ENCODE data around the gene TUBB2A. TPM values are rescaled to one million over a fixed set of nuclear protein-coding genes. Genes with fewer than 3 reads are reported as not detected.

TUBB2A gene
- total and polyA plus RNA-seq, 2 of the 13 experiments (the other 11 are each of a cell fraction or from before 2014, with no cell fraction given): 35.3 to 106 TPM

GRCh38 chr6:3139090-3139903 lies 18.0 kb downstream of the TUBB2A start (continued):
- TF ChIP-seq FOXP4 (CRISPR knock-in tag; IDR thresholded peaks at IDR 0.05): peak; percentile 95
- peak; percentile 45 for TF ChIP-seq ATF7 (IDR thresholded peaks at IDR 0.05)
- peak; percentile 35; the same call in 1 of the 2 replicates for TF ChIP-seq ATF7 (CRISPR knock-in tag; IDR thresholded peaks at IDR 0.05)
- peak; percentile 81; the same call in 1 of the 2 replicates for TF ChIP-seq ZNF335 (CRISPR knock-in tag; IDR thresholded peaks at IDR 0.05)
- peak; percentile 100 for TF ChIP-seq THRA (CRISPR knock-in tag; IDR thresholded peaks at IDR 0.05; ENCODE audit: borderline replicate concordance)
- TF ChIP-seq HNRNPLL (IDR thresholded peaks at IDR 0.05; ENCODE audit: low read depth, low read length, poor library complexity, severe bottlenecking): peak; percentile 60
- 0 out of 2 replicates have a peak, but pooled peaks have one; percentile 72 for TF ChIP-seq ZNF704 (CRISPR knock-in tag; IDR thresholded peaks at IDR 0.05; ENCODE audit: borderline replicate concordance)
- peak; percentile 45; the same call in 1 of the 2 replicates for TF ChIP-seq POGZ (CRISPR knock-in tag; IDR thresholded peaks at IDR 0.05)
- TF ChIP-seq DNMT1 (CRISPR knock-in tag; IDR thresholded peaks at IDR 0.05): no peak
- TF ChIP-seq ZNF749 (CRISPR knock-in tag; IDR thresholded peaks at IDR 0.05; ENCODE audit: borderline replicate concordance): peak; percentile 82; the same call in 1 of the 2 replicates
- peak; percentile 92; the same call in 1 of the 2 replicates for TF ChIP-seq HMG20A (CRISPR knock-in tag; IDR thresholded peaks at IDR 0.05; ENCODE audit: borderline replicate concordance)
- TF ChIP-seq ZBTB42 (CRISPR knock-in tag; IDR thresholded peaks at IDR 0.05): peak; percentile 98
- TF ChIP-seq SP4 (CRISPR knock-in tag; IDR thresholded peaks at IDR 0.05): no peak
- TF ChIP-seq ZNF124 (CRISPR knock-in tag; IDR thresholded peaks at IDR 0.05): peak; percentile 69; the same call in 1 of the 2 replicates
- TF ChIP-seq ZNF44 (CRISPR knock-in tag; IDR thresholded peaks at IDR 0.05): peak; percentile 60; the same call in 1 of the 2 replicates
- peak; percentile 96 for TF ChIP-seq RAD51 (IDR thresholded peaks at IDR 0.05; ENCODE audit: borderline replicate concordance)
- TF ChIP-seq GATAD1 (CRISPR knock-in tag; IDR thresholded peaks at IDR 0.05): peak; percentile 78; the same call in 1 of the 2 replicates
- TF ChIP-seq MIER3 (CRISPR knock-in tag; IDR thresholded peaks at IDR 0.05; ENCODE audit: borderline replicate concordance): peak; percentile 96; the same call in 1 of the 2 replicates
- peak; percentile 99 for TF ChIP-seq RXRB (CRISPR knock-in tag; IDR thresholded peaks at IDR 0.05; ENCODE audit: borderline replicate concordance)
- peak; percentile 85 for TF ChIP-seq ZNF205 (CRISPR knock-in tag; IDR thresholded peaks at IDR 0.05)
- TF ChIP-seq ETV6 (CRISPR knock-in tag; conservative IDR thresholded peaks at IDR 0.05): peak; percentile 69; the same call in 1 of the 2 replicates
- 0 out of 2 replicates have a peak, but pooled peaks have one; percentile 23 for TF ChIP-seq MTA1 (CRISPR knock-in tag; IDR thresholded peaks at IDR 0.05; ENCODE audit: borderline replicate concordance)
- peak; percentile 93 for TF ChIP-seq ZBTB43 (CRISPR knock-in tag; conservative IDR thresholded peaks at IDR 0.05)
- peak; percentile 74; the same call in 1 of the 2 replicates for TF ChIP-seq ZNF747 (CRISPR knock-in tag; IDR thresholded peaks at IDR 0.05; ENCODE audit: borderline replicate concordance)

Measured in HepG2 (cell line).